Fibroblast of skin of left biceps (primary cell): Measurements from ENCODE around the gene TBC1D16.

ENCODE experiments used
- DNase-seq, 2 experiments: peaks; one replicate each; pipeline ENCODE4 v3.0.0-alpha.2; 2013; ENCODE audit warnings: low read depth in 2 of 2

TBC1D16 gene

GRCh38 chr17:79938336-79939093, 97.2 kb downstream of the TBC1D16 start:
- no peak for DNase-seq

DNA sequence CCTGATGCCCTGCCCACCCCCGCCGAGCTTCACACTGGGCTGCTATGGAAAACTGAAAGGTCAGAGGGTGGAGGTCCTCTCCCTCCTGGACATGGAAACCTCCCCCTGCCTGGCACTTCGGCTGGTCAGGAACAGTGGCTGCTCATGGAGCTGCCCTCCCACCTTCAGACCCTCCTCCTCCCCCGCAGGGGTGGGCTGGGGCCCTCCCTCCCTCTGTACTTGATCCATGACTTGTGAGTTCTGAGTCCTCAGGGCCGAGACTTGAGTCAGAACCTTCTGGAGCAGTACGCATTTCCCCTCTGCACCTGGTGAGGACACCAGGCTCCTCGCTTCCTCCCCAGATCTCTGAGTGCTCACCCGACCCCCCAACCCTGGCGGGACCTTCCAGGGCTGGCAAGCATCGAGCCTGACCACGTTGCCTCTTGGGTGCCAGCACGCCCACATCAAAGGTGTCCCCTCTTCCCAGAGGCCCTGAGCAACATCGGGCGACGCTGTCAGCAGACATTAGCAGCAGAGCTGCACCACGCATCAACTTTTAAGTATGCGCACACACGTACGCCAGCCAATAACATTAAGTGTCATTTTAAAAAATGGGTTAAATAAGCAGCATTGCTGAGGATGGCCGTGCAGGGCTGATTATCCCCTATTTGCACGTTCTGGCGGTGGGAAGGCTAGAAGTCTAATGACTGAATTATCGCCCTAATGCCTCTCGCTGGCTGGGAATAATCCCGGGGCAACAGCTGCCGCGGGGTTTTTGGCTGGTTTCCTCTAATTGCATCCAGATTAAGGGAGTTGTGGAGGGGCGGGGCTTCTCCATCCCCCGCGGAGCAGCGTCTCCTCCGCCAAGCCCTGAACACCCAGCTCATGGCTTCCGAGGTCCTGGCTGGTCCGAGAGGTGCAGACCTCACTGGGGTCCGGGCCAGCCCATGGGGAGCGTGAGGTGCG, 98.0 kb downstream of the TBC1D16 start:
- DNase-seq = no peak

GRCh38 chr17:79936641-79937381, 98.9 kb downstream of the TBC1D16 start:
- no peak for DNase-seq

GRCh38 chr17:79936050-79936449, 99.6 kb downstream of the TBC1D16 start:
- DNase-seq = no peak

DNA sequence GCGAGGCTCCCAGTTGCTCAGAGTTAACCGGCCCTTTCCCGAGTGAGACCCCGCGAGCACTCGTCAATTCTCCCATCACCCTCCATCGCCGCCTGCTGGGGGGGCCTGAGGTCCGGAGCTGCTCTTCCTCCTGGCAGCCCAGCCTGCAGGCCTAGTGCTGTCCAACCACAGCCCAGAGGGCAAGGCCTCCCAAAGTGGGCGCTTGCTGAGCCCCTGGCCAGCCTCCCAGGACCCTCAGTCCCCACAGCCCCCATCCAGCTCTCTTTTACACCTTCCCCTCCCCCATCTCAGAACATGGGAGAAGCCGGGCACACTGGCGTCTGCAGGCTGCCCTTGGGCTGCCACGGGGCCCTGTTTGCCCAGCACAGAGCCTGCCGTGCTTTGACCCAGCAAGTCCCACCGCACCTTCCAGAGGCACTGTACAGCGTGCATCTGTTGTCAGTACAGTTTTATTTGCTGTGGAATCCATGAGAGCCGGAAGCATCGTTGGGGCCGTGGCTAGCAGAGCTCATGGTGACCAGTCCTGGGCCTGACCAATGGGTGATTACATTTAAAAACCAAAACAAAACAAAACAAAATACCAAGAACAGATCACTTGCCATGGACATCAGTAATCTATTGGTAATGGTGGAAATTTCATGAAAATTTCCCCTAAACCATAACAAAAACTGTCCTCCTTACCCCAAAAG, 100.3 kb downstream of the TBC1D16 start:
- no peak for DNase-seq

DNA sequence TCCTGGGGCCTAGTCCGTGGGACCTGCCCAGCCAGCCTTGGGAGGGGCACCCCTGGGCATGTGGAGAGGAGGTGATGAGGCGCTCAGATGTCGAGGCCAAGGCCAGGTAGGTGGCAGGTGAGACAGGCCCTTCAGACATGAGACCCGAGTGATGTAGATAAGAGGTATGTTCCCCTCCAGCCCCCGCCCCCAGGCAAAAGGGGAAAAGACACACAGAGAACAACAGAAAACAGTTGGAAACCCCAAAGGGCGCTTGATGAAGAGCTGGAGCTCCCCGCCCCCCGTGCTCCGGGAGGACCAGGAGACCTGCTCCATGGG, 101.1 kb downstream of the TBC1D16 start:
- no peak for DNase-seq

DNA sequence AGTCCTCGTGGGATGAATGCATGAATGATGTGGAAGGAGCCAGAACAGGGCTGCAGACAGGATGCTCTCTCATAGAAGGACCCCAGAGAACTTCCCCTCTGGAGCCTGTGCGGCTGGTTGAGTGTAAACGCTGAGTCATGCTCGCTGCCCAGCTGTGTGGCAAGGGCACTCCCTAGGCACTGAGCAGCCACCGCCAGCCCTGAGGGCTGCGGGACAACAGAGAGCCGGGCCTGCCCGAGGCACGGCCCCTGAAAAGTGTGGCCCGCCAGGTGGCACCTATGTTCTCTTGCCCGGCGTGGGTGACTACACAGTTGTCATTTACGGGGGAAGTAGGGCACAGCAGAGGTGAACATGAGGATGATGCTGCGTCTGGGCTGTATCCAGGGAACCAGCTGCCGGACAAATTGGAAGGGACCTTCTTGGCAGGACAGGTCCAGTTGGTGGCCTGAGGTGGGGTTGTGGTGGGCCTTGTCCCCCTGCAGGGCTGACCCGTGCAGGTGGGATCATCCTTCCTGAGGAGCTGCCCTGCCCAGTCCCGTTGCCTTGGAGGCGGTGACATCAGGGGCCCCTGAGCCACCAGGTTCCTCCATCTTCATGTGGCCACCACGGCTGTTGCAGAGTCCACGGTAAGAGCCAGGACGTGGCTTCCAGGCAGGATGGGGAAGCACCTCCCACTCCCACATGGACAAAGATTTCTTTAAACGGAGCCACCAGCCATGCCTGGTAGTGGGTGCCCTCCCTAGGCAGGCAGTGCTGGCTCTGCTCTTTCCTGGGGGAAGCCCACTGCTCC, 101.6 kb downstream of the TBC1D16 start:
- no peak for DNase-seq

DNA sequence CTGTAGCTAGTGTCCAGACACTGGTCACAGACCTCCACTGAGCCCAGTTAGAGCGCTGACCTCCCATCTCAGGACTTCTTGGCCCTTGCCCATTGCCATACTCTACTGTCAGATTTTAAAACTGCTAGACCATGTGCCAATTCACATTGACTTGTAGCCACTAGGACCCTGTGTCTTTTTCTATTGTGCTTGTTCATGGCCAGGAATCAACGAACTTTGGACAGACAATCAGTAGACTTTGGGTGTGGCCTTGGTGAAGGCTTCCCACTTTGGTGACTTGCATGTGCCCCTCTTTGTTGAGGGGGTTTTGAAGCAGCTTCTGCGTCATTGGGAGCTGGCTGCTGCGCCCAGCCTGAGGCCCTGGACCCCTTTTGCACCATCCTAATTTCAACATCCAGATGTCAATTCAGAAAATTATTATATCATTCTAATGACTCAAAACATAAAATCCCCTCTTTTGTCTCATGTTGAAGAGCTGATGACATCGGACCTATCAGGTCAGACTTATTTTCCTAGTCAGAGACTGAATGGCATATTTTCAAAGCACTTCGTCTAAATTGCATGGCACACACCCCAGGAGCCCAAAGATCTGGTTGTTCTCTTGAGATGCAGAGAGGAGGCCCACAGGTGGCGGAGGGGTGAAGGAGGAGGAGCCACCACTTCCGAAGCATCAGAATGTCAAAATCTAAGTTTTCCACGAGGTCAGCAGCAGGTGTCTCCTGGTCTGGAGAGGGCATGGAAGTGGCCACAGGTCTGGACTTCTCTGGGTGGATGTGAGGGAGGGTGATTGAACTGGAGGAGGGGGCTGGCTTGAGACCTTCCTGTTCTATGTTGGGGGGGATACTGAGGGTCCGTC, 103.0 kb downstream of the TBC1D16 start:
- DNase-seq = no peak

- DNase-seq = no peak
Measured at GRCh38 chr17:79931817-79932309, 103.8 kb downstream of the TBC1D16 start.

DNA sequence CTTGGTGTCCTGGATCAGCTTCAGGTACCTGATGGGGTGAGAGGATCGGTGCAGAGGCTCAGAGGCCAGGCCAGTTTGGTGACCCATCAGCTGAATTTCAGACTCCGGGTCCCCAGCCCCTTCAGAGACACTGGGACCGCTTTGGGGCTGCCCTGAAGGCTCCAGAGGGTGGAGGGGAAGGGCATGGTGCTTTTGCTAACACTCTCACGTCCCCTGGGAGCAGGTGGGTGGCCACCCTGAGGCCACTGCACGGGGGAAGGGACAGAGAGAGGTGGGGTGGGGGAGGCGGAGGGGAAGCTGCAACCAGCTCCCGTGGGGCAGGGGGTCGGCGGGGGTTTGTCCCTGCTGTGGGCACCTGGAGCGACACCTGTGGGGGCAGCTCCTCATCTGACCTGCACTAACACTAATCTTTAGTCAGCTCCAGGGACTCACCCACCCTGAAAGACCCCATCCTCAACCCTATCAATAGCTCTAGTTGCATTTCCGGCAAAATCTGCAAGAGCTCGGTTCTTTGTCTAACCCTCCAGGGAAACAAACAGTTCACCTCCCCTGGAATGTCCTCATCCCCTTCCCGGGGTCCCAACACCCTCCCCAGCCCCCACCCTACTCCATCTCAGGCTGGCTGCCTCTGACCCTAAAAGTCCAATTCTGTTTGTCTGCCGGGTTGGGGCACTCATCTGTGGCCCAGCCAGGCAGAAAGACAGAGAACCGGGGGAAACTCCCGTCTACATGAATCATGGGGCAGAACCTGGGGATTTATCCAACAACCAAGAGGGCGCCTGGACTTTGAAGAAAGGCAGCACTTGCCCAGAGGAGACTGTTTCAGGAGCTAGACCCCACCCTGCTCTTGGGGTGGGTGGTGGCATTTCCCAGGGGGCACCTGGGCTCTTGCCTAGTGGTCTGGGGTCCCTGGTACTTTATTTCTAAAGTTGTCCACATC, 104.5 kb downstream of the TBC1D16 start:
- no peak for DNase-seq

DNA sequence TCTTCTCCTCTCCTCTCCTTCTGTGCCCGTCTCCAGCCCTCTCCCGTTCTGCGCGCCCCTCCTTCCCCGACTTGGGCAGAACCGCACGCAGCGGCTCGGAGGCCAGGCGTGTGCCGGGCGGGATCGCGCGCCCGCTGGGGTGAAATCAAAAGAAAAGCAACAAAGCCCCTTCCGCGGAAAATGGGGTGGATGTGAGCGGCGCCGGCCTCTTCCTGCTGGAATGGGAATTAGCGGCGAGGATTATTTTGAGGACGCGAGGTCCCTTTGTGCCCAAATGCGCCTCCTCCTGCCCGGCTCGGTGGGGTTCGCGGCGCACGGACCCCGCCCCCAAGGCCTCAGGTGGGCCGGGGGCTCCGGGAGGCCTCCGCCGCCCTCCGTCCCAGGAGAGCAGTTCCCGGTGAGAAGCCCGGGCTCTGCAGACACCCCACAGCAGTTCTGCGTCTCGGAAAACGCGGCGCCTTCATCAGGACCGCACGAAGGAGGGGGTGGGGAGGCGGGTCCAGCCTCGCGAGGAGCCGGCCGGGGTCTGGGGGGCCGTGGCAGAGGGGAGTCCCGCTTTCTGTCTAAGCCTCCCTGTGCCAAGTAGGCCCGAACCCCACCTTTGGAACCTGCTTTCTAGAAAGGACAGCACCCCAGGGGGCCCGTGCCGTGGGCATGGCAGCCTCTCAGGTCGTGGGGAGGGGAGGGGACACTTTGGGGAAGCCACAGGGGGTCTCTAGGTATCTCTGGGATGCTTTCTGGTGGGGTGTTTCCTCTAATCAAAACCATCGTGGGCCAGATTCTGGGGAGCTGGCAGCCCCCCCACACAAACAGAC, 105.4 kb downstream of the TBC1D16 start:
- no peak for DNase-seq

DNA sequence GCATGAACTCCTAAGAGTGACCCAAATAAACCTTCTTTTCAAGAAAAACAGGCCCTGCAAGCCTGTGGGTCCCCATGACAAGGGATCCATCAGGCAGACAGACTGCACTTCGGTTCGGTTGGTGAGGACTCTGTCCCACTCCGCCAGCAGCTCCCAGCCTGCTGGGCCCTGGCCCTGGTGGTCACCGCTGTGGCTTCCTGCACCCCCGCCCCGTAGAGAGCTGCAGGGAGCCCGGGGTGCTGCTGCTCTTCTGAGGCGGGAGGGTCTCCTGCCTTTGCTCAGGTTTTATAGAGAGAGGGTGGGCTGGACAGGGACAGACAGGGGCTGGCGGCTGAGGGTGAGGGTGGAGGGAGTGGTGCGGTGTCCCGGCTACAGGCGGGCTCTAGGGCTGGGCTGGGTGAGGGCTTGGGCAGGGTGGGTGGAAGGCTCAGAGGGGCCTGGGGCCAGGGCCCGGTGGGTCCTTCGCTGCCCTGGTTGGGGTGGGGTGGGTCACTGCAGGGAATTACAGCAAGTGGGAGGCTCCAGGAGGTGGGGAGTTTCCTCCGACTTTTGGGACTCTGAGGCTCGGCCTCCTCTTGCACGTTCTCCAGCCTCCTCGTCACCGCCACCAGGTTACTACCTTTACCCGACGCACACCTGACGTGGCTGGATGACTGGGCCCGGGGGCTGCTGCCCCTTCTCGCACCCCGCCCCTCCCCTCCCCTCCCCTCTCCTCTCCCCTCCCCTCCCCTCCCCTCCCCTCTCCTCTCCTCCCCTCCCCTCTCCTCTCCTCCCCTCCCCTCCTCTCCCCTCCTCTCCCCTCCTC, 106.2 kb downstream of the TBC1D16 start:
- DNase-seq = no peak

DNA sequence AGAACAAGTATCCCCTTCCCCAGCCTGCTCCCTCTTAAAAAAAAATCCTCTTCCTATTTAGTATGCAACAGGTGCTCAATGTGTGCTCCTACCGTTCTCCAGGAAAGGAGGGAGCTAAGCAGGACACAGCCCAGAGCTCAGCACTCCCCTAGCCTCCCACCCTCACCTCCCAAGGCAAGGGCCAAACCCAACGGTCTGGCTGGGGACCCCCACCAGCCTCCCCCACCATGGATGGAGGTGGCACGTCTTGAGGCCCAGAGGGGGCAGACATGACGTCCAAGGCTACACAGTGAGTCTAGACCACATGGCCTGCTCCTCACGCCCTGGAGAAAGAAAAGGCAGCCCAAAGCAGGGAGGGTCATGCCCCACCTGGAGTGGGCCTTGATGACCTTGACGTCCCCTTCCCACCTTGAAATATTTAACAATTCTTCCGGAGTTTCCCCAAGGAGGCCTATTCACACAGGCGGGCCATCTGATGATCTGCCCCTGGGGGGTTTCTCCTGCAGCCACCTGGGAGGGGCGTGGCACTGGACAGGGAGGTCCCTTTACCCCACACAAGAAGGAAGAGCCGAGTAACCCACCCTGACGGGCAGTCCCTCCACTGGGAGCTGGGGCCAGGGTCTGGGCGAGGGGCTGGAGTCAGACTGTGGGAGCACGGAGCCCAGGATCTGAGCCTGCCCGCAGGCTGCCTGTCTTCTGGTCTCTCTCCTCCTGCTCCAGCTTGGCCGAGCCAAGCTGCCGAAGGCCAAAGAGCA, 107.0 kb downstream of the TBC1D16 start:
- DNase-seq = no peak

DNA sequence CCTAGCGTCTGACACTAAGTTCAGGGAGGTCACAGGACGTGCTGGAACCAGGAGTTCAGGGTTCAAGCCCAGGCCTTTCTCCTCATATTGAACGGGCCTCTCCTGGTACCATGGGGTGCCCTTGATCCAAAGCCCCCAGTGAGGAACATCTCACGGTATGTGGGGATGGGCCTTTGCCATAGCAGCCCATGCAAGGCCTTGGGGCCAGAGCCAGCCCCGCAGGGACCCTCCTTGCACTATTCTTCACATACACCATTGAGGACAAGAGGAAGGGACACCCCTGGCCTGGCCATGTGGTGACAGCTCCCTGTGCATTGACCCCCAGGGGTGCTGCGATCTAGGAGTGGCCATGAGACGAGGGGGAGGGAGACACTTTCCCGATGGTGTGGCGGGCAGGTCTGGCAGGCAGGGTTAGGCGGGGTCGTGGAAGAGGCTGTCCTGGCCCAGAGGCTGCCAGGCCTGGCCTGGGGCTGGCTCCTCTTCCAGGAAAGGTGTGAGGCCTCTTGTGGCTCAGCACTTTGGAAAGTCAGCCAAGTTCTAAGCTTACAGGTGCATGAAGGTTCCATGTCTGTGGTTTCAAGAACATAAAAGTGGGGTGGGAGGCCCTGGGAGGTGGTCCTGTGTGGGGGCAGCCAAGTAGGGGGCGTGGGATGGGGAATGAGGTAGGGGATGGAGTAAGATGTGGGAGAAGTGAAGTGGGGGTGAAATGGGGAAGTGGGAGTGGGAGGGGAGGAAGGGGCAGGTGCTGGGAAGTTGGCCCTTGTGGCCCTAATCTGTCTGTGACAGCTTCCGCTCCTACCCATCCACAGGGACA, 107.8 kb downstream of the TBC1D16 start:
- no peak for DNase-seq

GRCh38 chr17:79927136-79927661, 108.5 kb downstream of the TBC1D16 start:
- no peak for DNase-seq
